GM10266 (cell line): ENCODE measurements around the gene CD74.
"Not testable (repeated sequence)": the region's sequence is repeated elsewhere in the genome, so short reads cannot be mapped to it uniquely, and the experiment has no call there.

Experiments used
- DNase-seq: peaks from one replicate; pipeline ENCODE4 v3.0.0; 2012; ENCODE audit errors: extremely low spot score
- CTCF ChIP-seq: IDR thresholded peaks from 2 replicates; pipeline ENCODE4 v1.5.1; 2012; ENCODE audit warnings: mild to moderate bottlenecking, low read depth; ENCODE audit not compliant: control insufficient read depth, insufficient read depth; ENCODE audit errors: missing control alignments

The CD74 gene

GRCh38 chr5:150429410-150429873 lies 16.7 kb upstream of the CD74 start:
- DNase-seq: peak; percentile 39
- no peak for TF ChIP-seq CTCF

DNA sequence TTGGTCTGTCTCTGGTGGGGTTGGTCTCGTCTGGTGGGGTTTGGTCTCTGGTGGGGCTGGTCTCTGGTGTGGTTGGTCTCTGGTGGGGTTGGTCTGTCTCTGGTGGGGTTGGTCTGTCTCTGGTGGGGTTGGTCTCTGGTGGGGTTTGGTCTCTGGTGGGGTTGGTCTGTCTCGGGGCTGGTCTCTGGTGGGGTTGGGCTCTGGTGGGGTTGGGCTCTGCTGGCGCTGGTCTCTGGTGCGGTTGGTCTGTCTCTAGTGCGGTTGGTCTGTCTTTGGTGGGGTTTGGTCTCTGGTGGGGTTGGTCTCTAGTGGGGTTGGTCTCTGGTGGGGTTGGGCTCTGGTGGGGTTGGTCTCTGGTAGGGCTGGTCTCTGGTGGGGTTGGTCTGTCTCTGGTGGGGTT lies 16.3 kb upstream of the CD74 start:
- TF ChIP-seq CTCF: no peak
- DNase-seq: no peak

- no peak for DNase-seq
- no peak for TF ChIP-seq CTCF
Measured at GRCh38 chr5:150428106-150428876, 15.6 kb upstream of the CD74 start.

GRCh38 chr5:150426165-150426564 lies 13.5 kb upstream of the CD74 start:
- DNase-seq: not testable (repeated sequence)

DNA sequence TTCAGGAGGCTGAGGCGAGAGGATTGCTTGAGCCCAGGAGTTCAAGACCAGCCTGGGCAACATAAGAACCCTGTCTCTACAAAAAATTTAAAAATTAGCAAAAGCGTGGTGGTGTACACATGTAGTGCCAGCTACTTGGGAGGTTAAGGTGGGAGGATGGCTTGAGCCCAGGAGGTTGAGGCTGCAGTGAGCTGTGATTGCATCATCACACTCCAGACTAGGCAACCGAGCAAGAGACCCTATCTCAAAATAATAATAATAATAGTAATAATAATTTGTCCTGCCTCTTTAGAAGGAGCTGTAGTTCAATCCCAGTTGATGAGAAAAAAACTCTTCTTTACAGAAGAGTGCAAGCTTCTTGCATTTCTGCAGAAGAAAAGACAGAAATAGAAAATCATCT lies 10.0 kb upstream of the CD74 start:
- no peak for TF ChIP-seq CTCF
- DNase-seq: no peak

DNA sequence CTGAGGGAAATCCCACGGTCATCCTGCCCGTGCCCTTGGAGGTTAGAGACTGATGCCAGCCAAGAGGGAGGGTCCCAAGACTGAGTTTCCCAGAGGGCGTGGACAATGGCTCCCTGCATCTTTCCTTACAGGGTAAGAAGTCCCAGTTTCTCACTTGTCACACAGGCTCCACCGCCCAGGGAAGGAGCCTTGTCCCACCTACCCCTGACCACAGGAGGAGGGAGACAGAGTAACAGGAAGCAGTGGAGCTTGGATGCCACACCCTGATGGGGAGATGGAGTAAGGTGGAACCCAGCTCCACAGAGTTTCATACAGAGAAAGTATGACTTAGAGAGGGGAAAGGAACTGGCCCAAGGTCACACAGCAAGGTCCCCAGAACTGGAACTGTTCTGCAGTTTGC lies 9.4 kb upstream of the CD74 start:
- DNase-seq: no peak

GRCh38 chr5:150419630-150420270 lies 7.0 kb upstream of the CD74 start:
- TF ChIP-seq CTCF: no peak
- DNase-seq: no peak

More for the DNA sequence above, 9.4 kb upstream of the CD74 start:
- TF ChIP-seq CTCF: no peak

GRCh38 chr5:150413902-150414790 lies 1.4 kb upstream of the CD74 start:
- DNase-seq: not testable (repeated sequence)
